Germinal center (tissue), 1 donor: ENCODE results near the gene SFI1.
"Not testable (repeated sequence)": the region's sequence is repeated elsewhere in the genome, so short reads cannot be mapped to it uniquely, and the experiment has no call there.

ENCODE experiments used
- DNase-seq: peaks from one replicate; pipeline ENCODE4 v3.0.0; 2012; ENCODE audit warnings: mixed read lengths, low spot score

SFI1 gene

DNA sequence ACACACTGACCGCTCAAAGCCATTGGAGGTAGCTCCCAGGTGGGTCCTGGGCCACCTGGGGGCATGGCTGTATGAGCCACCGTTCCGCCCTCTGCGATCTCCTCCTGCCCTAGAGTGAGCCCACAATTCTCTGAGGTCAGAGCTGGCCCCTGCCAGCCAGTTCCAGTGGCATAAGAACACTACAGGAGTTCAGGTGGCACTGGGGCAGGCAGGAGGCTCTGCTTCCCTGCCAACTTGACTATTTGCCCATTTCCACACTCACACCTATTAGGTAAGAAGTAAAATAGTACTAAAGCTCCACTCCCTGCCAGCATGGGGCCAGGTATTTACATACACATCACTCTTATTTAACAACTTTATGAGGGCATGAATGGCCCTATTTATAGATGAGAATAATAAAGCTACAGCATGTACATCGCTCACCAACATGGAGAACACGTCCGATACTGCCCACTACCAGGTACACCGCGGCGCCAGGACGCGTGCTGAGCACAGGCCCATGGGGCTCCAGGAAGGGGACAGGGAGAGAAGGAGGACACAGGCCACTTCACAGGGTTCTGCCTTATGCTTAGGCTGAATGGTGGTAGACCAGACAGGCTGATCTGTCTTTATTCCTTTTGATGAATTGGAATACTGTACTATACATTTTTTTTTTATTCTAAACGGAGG lies 139.4 kb downstream of the SFI1 start:
- DNase-seq = no peak

DNA sequence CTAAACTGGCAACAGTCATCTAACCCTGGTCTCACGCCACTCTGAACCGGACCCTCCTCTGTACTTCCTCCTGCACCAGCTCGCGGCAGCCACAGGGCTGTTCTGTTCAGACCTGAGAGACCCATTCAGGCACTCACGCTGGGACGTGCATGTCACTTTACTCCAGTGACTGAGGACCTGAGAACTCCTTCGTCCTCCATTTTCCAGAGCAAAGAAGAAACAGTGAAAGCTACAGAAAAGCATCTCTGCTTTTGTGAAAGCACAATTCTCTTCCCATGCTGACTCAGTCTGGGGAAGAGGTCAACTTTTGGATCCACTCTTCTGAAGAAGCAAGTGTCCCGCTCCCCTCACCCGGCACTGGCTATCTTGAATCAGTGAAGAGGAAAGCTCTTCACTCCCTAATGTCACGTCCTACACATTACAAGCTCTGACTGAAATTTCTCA lies 141.1 kb downstream of the SFI1 start:
- DNase-seq = peak; percentile 54

DNA sequence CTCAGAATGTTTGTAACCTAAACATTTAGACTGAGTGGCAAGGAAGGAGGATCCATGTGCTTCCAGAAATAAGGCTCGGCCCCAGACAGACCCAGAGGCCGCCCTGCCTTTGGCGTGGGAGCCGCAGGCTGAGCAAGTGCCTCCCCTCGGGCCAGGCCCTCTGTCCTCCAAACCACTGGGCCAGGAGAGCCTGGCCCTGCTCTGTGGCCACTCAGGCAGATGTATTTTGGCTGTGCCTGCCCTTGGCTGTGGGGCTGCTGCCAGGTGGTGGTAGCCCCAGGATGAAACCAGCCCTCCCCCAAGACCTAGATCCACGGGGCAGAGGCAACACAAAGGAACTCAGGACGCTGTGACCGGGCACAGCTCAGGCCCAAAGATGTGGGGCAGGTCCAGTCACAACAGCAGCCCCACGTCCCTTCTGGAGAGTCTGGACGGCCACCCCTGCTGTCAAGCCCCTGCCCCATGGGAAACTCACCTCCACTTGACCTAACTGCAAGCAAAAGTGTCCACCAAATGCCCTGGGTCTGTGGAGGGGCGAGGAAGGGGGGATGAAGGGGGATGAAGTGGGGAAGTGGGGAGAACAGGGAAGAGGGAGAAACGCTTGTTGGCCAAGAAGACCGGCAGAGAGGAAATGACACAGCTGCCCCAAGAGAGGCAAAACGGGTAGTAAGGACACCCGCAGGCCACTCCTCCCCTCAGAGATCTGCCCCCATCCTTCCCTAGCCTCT lies 141.7 kb downstream of the SFI1 start:
- peak; percentile 58 for DNase-seq

DNA sequence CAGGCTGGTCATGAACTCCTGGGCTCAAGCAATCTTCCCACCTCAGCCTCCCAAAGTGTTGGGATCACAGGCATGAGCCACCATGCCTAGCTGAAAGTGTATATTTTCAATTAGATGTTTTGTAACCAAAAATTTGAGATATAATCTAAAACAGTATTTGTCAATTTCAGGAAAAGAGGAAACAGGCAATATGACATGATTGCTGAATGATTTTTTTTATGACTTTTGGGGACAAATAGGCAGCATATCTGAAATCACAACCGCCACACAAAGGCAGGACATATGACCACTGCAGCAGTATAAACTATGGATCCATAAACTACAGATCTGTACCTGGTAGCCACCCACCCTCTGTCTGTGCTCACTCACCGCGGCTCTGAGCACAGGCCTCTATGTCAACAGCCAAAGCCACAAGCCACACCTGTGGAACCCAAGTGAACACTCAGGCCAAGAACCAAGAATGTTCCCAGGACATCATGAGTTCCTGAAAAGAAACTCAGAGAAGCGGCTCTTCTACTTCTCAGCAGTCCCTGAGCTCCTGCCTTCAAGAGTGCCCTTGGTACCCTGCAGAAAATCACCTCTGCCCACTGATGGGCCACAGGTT lies 143.2 kb downstream of the SFI1 start:
- no peak for DNase-seq

DNA sequence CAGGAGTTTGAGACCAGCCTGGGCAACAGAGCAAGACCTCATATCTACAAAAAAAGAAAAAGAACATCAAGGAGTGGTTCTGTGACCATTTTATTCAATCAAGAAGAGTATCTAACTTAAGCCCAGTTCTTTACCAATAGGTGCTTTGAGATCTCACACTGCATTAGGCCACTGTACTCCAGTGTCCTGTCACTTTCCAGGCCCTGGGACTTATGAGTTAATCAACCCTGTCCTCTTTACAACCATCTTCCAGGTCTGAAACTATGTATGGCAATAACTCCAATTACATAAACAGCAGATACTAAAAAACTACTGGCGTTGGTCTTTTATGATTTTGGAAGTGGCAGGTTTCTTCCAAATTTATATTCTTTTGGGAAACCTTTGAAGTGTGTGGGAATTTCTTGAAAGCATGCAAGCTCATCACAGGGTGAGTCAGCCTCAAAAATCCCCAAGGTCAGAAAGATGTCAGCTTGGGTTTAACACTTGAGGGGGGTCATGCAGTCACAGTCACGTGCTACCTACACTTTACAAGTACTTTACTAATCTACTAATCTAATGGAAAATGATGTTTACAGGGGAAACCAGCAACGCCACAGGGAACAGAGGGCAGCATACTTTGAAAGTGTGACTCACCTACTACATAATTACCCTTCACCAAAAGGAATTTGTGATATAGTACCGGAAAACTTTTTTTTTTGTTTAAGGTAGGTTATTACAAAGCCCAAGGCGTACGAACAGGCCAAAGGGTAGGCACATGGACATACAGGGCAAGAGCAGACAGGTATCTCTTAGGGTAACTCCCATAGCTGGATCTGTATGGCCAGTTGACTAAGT lies 150.1 kb downstream of the SFI1 start:
- no peak for DNase-seq

DNA sequence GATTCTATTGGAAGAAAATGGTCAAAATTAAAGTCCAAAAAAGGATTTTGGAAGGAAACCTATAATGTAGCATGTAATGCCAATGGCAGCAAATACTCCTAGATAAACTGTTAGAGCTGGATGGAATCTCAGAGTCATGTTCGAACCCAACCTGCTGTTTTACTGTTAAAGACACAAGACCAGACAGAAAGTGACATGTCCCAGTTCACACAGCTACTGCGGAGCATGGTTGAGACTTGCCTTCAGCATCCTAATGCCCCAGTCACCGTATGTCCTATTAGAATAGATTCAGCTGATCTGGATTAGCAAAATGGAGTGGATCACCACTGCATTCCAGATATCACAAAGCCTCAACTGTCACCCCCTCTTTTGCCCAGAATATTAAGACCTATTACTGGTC lies 150.7 kb downstream of the SFI1 start:
- no peak for DNase-seq

DNA sequence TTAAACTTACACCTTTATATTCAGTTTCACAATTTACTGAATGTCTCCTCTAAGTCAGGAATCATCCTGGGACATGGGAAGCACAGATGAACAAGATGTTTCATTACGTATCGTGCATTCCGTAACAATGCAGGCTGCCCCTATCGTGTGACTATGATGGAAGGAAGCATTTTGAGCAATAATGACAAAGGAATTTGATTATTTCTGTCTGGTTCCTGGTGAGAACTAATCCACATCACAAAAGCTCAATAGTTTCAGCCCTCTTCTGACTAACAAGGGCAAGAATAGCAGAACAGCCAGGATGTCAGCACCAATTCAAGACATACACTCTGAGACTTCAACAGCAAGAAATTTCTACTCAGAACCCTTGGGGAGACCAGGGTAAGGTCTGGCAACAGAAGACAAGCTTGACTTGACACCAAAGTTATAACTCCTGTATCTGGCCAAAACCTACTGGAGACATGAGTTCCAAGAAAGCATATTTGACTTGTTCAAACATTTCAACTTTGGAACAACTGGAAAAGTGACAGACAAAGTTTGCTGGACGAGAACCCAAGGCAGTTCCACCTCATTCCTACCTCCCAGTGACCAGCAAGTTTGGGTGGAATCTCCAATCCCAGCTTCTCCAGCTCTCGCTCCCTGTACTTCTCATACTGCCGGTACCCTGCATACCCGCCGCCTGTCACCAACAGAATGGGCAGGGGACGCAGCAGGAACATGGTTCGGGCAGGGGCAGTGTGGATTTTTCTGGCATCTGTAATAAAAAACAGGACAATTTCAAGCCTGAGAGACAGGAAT lies 151.4 kb downstream of the SFI1 start:
- DNase-seq = no peak

DNA sequence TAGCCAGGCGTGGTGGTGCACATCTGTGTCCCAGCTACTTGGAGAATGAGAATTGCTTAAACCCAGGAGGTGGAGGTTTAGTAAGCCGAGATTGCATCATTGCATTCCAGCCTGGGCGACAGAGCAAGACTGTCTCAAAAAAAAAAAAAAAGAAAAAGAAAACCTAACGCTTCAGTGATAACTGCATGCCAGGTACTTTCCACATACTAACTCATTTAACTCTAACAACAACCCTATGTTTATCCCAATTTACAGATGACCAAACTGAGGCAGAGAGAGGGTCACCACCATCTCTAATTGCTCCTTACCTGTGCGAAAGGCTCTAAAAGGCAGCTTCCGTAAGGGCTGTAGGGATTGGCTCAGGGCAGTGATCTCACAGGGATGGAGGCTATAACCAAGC lies 154.1 kb downstream of the SFI1 start:
- DNase-seq = no peak

DNA sequence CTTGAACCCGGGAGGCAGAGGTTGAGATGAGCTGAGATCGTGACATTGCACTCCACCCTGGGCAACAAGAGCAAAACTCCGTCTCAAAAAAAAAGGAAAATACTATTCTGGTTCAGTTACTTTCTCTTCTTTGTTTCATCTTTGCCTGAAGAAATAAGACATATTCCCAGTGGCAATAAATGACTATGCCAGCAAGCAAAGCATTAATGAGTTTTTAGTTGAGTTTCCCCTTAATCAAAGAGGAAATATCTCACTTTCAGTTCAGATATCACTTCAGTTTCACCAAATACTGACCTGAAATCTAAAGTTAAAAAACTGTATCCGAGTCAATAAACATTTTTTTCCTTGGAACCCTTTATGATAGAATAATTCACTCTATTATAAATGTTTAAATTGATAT lies 155.3 kb downstream of the SFI1 start:
- DNase-seq = peak; percentile 15

DNA sequence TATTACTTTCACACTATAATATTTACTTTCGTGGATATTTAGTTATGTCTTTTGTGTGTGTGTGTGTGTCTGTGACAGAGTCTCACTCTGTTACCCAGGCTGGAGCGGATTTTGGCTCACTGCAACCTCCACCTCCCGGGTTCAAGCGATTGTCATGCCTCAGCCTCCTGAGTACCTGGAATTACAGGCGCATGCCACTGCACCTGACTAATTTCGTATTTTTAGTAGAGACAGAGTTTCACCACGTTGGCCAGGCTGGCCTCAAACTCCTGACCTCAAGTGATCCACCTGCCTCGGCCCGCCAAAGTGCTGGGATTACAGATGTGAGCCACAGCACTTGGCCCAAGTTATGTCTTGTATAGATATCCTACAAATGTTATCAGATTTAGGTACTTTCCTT lies 155.8 kb downstream of the SFI1 start:
- DNase-seq = no peak

DNA sequence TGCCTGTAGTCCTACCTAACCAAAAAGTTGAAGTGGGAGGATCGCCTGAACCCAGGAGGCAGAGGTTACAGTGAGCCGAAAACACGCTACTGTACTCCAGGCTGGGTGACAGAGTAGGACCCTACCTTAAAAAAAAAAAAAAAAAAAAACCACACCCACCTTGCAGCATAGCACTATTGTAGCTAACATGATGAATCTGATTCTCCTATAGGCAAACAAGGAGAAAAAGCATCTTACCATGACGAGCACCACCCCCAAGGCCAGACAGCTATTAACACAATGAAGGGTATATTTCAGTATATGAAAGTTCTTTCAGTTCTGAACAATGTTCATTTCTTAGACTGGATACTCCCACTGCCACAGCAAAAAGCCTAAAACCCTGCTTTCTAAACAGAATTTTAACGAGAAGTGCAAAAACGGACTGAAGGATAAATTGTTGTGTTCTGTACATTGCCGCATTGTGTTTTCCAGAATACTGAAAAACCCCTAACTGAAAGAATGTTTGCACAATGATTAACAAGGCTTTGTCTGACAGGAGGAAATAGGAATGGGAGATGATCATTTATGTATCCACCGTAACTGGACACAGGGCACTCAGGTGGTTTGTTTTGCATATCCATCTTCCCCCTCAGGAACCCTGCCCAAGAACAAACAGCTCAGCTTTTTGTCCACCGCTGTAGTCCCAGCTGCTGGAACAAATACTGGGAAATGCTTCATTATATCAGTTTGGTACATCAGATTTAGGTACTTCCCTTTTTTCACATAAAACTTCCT lies 156.8 kb downstream of the SFI1 start:
- no peak for DNase-seq

DNA sequence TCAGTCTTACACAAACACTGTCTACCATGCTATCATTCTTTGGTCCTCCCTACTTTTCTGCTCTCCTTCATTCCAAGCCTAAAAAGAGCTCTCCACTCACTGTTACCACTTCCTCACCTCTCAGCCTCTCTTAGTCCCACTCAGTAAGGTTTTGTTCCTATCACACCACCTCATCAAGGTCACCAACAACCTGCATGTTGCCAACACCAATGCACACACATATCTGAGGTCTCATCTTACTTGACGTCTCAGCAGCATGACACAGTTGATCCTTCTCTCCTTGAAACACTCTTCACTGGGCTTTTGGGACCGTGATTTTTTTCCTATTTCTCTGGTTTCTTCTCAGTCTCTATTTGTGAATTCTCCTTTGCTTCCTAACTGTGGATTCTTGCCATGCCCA lies 157.6 kb downstream of the SFI1 start:
- DNase-seq = no peak

DNA sequence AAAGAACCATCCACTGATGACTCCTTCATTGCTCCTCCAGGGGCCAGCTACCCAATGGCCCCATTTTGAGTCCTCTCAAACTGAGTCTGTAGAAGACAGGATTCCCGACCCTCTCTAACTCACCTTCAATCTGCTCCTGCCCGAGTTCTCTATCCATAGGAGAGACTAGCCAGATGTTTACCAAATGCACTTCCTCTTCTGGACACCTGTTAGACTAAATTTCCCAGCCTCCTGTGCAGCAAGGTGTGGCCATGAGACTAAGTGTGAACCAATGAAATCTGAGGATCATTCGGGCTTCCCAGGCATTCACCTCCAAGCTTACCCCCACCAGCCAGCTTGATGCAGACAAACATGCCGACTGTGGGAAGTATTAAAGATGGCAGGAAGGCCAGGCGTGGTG lies 158.1 kb downstream of the SFI1 start:
- no peak for DNase-seq

DNA sequence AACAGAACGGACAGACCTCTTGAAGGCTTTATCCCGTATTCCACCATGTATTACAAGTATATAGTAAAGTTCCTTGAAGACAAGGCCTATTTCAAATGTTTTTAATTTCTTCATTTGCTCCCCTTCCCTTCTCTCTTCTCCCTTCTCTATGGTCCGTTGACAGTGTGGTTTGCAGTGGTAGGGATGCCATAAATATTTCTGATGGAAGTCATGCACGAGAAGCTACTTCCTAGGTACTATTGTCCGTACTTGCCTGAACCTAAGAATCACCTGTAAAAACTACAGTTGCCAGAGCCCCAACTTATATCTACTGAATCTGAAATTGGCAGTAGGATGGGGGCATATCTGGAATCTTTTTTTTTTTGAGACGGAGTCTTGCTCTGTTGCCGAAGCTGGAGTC lies 162.9 kb downstream of the SFI1 start:
- DNase-seq = no peak

DNA sequence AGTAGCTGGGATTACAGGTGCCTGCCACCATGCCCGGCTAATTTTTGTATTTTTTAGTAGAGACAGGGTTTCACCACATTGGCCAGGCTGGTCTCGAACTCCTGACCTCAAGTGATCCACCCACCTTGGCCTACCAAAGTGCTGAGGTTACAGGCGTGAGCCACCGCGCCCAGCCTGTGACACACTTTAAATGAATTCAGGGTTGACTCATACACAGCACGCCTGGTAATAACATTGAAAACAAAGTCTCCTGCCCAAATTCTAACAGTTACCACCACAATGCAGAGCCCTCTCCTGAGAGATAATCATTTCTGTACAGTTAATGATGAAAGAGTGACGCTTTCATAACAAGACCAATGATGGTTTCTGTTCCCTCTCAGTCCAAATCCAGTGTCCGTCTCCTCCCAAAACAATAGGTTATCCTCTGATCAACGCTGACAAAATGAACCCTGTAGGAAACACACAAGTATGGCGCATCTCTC lies 164.6 kb downstream of the SFI1 start:
- DNase-seq = not testable (repeated sequence)

DNA sequence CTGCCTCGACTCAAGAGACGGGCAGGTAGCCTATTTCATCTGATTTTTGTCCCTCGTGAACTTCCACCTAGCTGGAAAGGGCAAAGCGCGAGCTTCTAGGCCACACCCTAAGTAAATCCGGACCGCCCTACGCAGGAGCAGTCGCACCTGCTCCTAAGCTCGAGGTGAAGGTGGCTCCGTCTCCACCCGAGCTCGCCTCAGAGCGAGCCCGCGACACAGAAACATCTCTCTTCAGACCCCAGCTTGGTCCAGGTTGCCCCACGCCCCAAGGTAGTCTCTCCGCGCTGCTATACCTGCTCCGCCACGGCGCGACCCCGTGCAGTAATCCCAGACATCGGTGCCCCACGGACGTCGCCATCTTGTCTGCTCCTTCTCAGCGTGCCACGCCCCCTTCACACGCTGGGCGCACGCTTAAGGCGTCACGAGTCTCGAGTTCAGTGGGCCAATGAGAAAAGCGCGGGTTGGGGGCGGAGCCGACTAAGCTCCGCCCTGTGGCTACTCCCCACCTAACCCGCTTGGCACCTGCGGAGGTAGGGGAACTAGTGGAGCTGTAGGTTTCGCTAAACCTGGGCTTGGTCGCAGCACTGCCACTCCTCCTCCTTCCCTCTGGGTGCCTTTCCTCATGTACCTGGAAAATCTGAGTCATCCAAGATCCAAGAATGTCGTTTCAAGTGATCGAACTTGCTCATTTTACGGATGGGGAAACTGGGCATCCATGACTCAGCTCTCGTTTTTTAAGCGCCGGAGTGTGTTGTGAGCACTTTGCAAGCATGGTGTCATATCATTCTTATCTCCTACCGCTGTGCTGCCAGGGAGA lies 165.7 kb downstream of the SFI1 start, which contains the start of gene PISD:
TSS of gene PISD (minus strand) at position 365 of the 817 bp plus-strand sequence. CDS start at position 358, 7 bp downstream.
- peak; percentile 98 for DNase-seq

DNA sequence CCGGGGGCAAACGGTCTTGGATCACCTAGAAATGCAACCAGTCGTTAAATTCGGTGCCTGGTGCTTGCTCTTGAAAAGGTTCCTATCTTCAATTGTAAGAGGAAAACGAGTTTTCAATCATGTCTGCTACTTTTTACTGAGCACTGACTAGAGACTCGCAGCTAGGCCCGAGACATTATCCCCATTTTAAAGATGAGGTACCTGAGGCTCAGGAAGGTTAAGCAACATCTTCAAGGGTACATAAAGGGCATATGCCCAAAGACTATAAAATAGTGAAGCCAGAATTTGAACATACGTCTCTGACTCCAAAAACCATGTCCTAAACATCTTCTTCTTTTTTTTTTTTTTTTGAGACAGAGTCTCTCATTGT lies 166.3 kb downstream of the SFI1 start:
- no peak for DNase-seq
